Central memory CD4-positive, alpha-beta T cell (primary cell): ENCODE data around the gene ERCC6L.
"Not testable (repeated sequence)": the region's sequence is repeated elsewhere in the genome, so short reads cannot be mapped to it uniquely, and the experiment has no call there.

Experiments
- DNase-seq: peaks from one replicate; pipeline ENCODE4 v3.0.0; 2022

Gene ERCC6L

GRCh38 chrX:72245461-72246089 is 6.7 kb upstream of the ERCC6L start:
- DNase-seq = peak; percentile 23

GRCh38 chrX:72243472-72243871 is 4.6 kb upstream of the ERCC6L start:
- no peak for DNase-seq

- DNase-seq = no peak
These were observed 2.1 kb upstream of the ERCC6L start for GRCh38 chrX:72240976-72241375.

- no peak for DNase-seq
These were observed 644 bp downstream of the ERCC6L start for GRCh38 chrX:72238183-72238582.

- DNase-seq = no peak
These were observed 2.0 kb downstream of the ERCC6L start for GRCh38 chrX:72236841-72237240.

- no peak for DNase-seq
These were observed 8.5 kb downstream of the ERCC6L start for GRCh38 chrX:72230290-72230689.

DNA sequence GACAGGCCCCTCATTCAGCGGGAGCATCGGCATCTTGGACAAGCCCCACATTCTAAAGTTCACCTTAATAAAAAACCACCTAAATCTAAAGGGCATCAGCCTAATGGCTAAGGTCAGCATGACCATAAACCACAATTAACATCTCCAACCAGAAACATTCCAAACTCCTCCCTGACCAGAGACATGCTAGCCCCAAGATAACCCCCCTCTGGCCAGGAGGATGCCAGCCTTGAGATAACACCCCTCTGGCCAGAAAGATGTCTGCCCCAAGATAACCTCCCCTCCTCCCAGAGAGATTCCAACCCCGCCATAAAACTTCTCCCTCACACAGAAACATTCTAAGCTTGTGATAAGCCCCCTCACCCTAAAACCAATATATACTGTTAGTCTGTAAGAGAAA is 18.5 kb downstream of the ERCC6L start:
- not testable (repeated sequence) for DNase-seq

GRCh38 chrX:72216973-72217372 is 21.9 kb downstream of the ERCC6L start:
- DNase-seq = no peak

- DNase-seq = no peak
These were observed 30.6 kb downstream of the ERCC6L start for GRCh38 chrX:72208126-72208800.

GRCh38 chrX:72207366-72207765 is 31.5 kb downstream of the ERCC6L start:
- no peak for DNase-seq

- no peak for DNase-seq
These were observed 33.1 kb downstream of the ERCC6L start for GRCh38 chrX:72205706-72206105.

- DNase-seq = no peak
These were observed 35.4 kb downstream of the ERCC6L start for GRCh38 chrX:72203421-72203820.

GRCh38 chrX:72202792-72203401 is 35.9 kb downstream of the ERCC6L start:
- no peak for DNase-seq

DNA sequence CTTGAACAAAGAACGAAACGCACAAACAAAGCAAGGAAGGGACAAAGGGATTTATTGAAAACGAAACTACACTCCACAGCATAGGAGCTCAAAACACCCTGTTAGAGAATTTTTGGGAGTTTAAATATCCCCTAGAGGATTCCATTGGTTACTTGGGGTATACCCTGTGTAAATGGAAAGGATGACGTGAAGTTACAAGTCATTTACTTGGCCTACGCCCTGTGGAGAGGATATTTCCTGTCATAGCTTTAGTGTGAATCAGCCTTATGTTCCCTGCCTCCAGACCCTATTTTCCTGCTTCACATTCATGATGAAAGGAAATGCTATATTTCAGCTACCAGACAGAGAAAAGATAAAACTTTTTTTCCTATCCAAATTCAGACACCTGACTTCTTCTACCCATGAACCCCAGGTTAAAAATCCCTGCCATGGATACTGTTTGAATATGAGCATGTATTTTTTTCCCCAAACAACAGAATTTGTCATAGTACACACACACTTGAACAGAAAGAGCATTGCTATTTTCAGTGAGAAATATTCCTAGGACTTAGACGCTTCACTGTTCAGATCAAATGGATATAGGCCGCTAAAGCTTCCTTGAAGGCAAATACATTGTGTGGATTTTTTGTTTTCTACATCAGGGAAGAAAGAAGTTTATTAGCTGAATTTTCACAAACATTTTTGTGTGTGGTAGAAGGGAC is 36.8 kb downstream of the ERCC6L start:
- DNase-seq = no peak

- no peak for DNase-seq
These were observed 55.9 kb downstream of the ERCC6L start for GRCh38 chrX:72182924-72183323.

- DNase-seq = peak; percentile 82
These were observed 57.4 kb downstream of the ERCC6L start, which contains the start of gene PIN4 for GRCh38 chrX:72181178-72182125. PIN4 (plus strand) TSS chrX:72181757; CDS start chrX:72181786, 29 bp downstream.

GRCh38 chrX:72180539-72180938 is 58.3 kb downstream of the ERCC6L start:
- DNase-seq = no peak

GRCh38 chrX:72176981-72177380 is 61.8 kb downstream of the ERCC6L start:
- no peak for DNase-seq

DNA sequence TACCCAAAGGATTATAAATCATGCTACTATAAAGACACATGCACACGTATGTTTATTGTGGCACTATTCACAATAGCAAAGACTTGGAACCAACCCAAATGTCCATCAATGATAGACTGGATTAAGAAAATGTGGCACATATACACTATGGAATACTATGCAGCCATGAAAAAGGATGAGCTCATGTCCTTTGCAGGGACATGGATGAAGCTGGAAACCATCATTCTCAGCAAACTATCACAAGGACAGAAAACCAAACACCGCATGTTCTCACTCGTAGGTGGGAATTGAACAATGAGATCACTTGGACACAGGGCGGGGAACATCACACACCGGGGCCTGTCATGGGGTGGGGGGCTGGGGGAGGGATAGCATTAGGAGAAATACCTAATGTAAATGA is 62.5 kb downstream of the ERCC6L start:
- DNase-seq = not testable (repeated sequence)

DNA sequence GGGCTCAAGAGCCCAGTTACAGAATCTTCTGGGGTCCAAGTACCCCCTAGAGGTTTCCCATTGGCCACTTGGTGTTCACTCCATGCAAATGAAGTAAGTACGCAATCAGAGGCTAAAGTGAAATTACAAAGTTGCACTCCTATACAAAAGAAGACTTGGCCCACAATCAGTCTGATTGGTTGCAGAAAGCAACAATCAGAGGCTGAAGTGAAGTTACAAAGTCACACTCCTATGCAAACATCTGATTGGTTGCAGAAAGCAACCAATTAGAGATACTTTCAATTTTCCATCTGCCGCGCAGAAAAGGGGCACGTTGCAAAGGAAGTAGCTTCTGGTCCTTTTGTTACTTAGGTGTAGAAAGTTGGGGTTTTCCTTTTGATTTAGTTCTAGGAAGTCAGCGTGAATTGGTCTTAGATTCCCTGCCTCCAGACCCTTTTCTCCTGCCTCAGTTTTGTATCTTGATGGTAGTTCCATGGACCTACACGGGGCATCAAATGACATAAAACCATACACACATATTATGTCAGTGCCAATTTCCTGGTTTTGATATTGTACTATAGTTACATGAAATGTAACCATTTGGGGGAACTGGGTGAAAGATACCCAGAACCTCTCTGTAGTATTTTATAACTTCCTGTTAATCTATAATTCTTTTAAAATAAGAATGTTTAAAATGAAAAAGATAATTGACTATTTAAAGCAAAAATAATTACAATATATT is 69.7 kb downstream of the ERCC6L start:
- DNase-seq = peak; percentile 73

- no peak for DNase-seq
These were observed 73.3 kb downstream of the ERCC6L start for GRCh38 chrX:72165551-72165950.

DNA sequence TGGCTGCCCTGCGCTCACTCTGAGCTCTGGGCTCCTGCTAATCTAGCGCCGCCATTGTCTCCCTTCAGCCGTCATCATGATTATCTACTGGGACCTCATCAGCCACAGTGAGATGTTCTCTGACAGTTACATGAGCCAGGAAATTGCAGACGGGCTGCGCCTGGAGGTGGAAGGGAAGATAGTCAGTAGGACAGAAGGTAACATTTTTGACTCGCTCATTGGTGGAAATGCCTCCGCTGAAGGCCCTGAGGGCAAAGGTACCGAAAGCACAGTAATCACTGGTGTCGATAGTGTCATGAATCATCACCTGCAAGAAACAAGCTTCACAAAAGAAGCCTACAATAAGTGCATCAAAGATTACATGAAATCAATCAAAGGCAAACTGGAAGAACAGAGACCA is 79.1 kb downstream of the ERCC6L start:
- no peak for DNase-seq
